Loucy (cell line): ENCODE data around the gene CRISP2.

Source experiments
- H2AFZ ChIP-seq: fragments of 200-600 bp; sonication (generic); 2 replicates; pipeline ENCODE4 v1.6.0; 2016; ENCODE audit warnings: antibody characterized with exemption, mild to moderate bottlenecking, low read length, moderate library complexity
- H3F3A ChIP-seq: fragments of 200-600 bp; 2 replicates; pipeline ENCODE4 v1.6.0; 2016; ENCODE audit warnings: antibody characterized with exemption, low read depth, mild to moderate bottlenecking
- H3K27me3 ChIP-seq: fragments of 200-600 bp; sonication (generic); 2 replicates; pipeline ENCODE4 v1.6.1; 2014; ENCODE audit warnings: low read length, mild to moderate bottlenecking; ENCODE audit not compliant: insufficient read depth, poor library complexity, severe bottlenecking
- H3K36me3 ChIP-seq: fragments of 200-600 bp; sonication (generic); 2 replicates; pipeline ENCODE4 v1.6.1; 2016; ENCODE audit warnings: low read length; ENCODE audit not compliant: insufficient read depth
- H3K4me1 ChIP-seq: fragments of 200-600 bp; sonication (generic); 2 replicates; pipeline ENCODE4 v1.5.1; 2014; ENCODE audit warnings: low read length, mild to moderate bottlenecking; ENCODE audit not compliant: insufficient read depth, poor library complexity, severe bottlenecking
- H3K4me2 ChIP-seq: fragments of 200-600 bp; sonication (generic); 2 replicates; pipeline ENCODE4 v1.6.0; 2014; ENCODE audit warnings: antibody characterized with exemption, low read length, low read depth, mild to moderate bottlenecking; ENCODE audit not compliant: poor library complexity, severe bottlenecking
- H3K4me3 ChIP-seq: fragments of 200-600 bp; sonication (generic); 2 replicates; pipeline ENCODE4 v1.5.1; 2014; ENCODE audit warnings: low read length, mild to moderate bottlenecking, mixed read lengths; ENCODE audit not compliant: poor library complexity, severe bottlenecking
- H3K79me2 ChIP-seq: fragments of 200-600 bp; sonication (generic); 2 replicates; pipeline ENCODE4 v1.6.1; 2014; ENCODE audit warnings: low read length; ENCODE audit not compliant: insufficient read depth
- H3K9ac ChIP-seq: fragments of 200-600 bp; sonication (generic); 2 replicates; pipeline ENCODE4 v1.6.0; 2014; ENCODE audit warnings: mild to moderate bottlenecking, low read depth, low read length, moderate library complexity; ENCODE audit not compliant: poor library complexity, severe bottlenecking
- H3K9me2 ChIP-seq: fragments of 200-600 bp; sonication (generic); replicated peaks from 2 replicates; pipeline ENCODE4 v1.6.1; 2016; ENCODE audit warnings: low read depth, low read length, mixed read lengths
- H3K9me3 ChIP-seq: fragments of 200-600 bp; sonication (generic); 2 replicates; pipeline ENCODE4 v1.6.1; 2014; ENCODE audit warnings: mild to moderate bottlenecking, antibody characterized with exemption, low read length, low read depth; ENCODE audit not compliant: insufficient read depth
- H4K20me1 ChIP-seq: fragments of 200-600 bp; sonication (generic); 2 replicates; pipeline ENCODE4 v1.6.0; 2014; ENCODE audit warnings: antibody characterized with exemption, low read length, mild to moderate bottlenecking; ENCODE audit not compliant: insufficient read depth, poor library complexity, severe bottlenecking
- CTCF ChIP-seq: fragments of 200-600 bp; sonication (generic); conservative IDR thresholded peaks from 2 replicates; pipeline ENCODE4 v1.5.1; 2014; ENCODE audit warnings: mild to moderate bottlenecking, antibody characterized with exemption, low read length
- EZH2phosphoT487 ChIP-seq: fragments of 200-600 bp; IDR thresholded peaks from 2 replicates; pipeline ENCODE4 v1.6.1; 2018; ENCODE audit warnings: antibody characterized with exemption, mild to moderate bottlenecking, moderate library complexity, borderline replicate concordance

The CRISP2 gene

GRCh38 chr6:49676671-49677281 is 36.6 kb downstream of the CRISP2 start:
- Histone ChIP-seq H3K9me2 (no peaks in the 10 kb centered on the region), H3K36me3 (no peaks in the 10 kb centered on the region), H3K9ac (no peak overlapping the region), H3K27me3 (no peaks in the 10 kb centered on the region), H3K4me2 (no peak overlapping the region), H3K4me3 (no peak overlapping the region), H3K4me1 (no peaks in the 10 kb centered on the region), H3K9me3 (no peaks in the 10 kb centered on the region), H3F3A (no peaks in the 10 kb centered on the region), H4K20me1 (no peaks in the 10 kb centered on the region), H3K79me2 (no peaks in the 10 kb centered on the region), H2AFZ (no peak overlapping the region)
- TF ChIP-seq EZH2phosphoT487 (no peak), CTCF (no peak)

GRCh38 chr6:49675816-49676215 is 37.5 kb downstream of the CRISP2 start:
- no peaks in the 10 kb centered on the region for H3K27me3 ChIP-seq
- H3K4me3 ChIP-seq, result no peak overlapping the region
- no peaks in the 10 kb centered on the region for H3K36me3 ChIP-seq
- no peaks in the 10 kb centered on the region for H3K79me2 ChIP-seq
- H3K9ac ChIP-seq, result no peak overlapping the region
- no peaks in the 10 kb centered on the region for H3K9me2 ChIP-seq
- H3K4me2 ChIP-seq, result no peak overlapping the region
- H4K20me1 ChIP-seq, result no peaks in the 10 kb centered on the region
- H3K9me3 ChIP-seq, result no peaks in the 10 kb centered on the region
- TF ChIP-seq CTCF, result no peak
- TF ChIP-seq EZH2phosphoT487, result no peak
- no peaks in the 10 kb centered on the region for H3F3A ChIP-seq
- no peaks in the 10 kb centered on the region for H3K4me1 ChIP-seq
- no peak overlapping the region for H2AFZ ChIP-seq

GRCh38 chr6:49668083-49668511 is 45.2 kb downstream of the CRISP2 start:
- H3K4me1 ChIP-seq, result no peaks in the 10 kb centered on the region
- H3K79me2 ChIP-seq, result no peaks in the 10 kb centered on the region
- no peaks in the 10 kb centered on the region for H3K27me3 ChIP-seq
- no peak overlapping the region for H2AFZ ChIP-seq
- no peaks in the 10 kb centered on the region for H4K20me1 ChIP-seq
- no peak overlapping the region for H3K4me3 ChIP-seq
- H3K9me3 ChIP-seq, result no peaks in the 10 kb centered on the region
- H3K9ac ChIP-seq, result no peak overlapping the region
- H3F3A ChIP-seq, result no peaks in the 10 kb centered on the region
- no peaks in the 10 kb centered on the region; the same call in 1 of the 2 replicates for H3K9me2 ChIP-seq
- H3K4me2 ChIP-seq, result no peak overlapping the region
- TF ChIP-seq EZH2phosphoT487, result no peak
- TF ChIP-seq CTCF, result no peak
- no peaks in the 10 kb centered on the region for H3K36me3 ChIP-seq
